MV-4-11 (cell line): ENCODE measurements around the gene MAP1LC3A.

Experiments used
- DNase-seq: peaks from one replicate; lab custom pipeline; 2025; lab: John Stamatoyannopoulos, UW

MAP1LC3A gene

GRCh38 chr20:34549291-34549928, 9.1 kb upstream of the MAP1LC3A start:
- no peak for DNase-seq

- DNase-seq, result no peak
Observed at GRCh38 chr20:34549929-34550305, 8.6 kb upstream of the MAP1LC3A start.

DNA sequence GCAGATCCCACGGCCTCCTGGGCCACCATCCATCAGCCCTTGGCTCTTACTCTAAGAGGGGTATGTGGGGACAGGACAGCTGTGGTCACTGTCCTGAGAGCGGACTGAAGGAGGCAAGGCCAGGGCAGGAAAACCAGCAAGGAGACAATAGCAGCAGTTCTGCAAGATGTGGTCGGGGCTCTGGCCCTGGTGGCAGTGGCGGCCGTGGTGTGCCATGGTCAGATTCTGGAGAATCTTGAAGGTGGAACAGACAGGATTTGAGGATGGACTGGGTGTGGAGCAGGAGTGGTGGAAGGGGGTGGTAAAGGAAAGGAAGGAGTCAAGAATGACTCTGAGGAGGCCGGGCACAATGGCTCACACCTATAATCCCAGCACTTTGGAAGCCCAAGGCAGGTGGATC, 5.9 kb upstream of the MAP1LC3A start:
- DNase-seq, result no peak

- no peak for DNase-seq
Observed at GRCh38 chr20:34553366-34553867, 5.1 kb upstream of the MAP1LC3A start.

GRCh38 chr20:34557936-34558319, 590 bp upstream of the MAP1LC3A start:
- DNase-seq, result no peak

DNA sequence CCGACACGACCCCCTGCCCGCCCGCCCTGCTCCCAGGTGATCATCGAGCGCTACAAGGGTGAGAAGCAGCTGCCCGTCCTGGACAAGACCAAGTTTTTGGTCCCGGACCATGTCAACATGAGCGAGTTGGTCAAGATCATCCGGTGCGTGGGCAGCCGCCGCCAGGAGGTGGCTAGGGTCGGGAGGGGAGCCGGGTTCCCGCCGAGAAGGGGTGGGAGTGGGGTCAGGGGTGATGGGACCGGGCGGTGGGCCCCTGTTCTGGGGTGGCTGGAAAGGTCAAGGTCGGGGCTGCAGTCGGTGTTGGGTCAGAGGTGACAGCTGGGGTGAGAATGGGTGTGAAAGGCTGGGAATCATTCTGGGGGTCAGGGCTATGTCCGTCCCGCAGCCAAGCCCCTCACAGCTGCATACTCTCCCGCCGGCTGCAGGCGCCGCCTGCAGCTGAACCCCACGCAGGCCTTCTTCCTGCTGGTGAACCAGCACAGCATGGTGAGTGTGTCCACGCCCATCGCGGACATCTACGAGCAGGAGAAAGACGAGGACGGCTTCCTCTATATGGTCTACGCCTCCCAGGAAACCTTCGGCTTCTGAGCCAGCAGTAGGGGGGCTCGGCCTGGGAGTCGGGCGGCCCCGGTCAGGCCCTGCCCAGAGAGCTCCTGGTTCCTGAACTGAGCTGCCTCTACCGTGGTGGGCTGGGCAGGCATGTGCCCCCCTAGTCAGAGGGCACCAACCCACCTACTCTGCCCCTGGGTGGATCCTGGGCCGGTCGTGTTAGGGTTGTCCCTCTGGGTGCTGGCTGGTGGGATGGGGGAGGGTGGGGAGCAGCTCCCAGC, 1.0 kb downstream of the MAP1LC3A start:
- DNase-seq, result no peak

- no peak for DNase-seq
Observed at GRCh38 chr20:34560141-34560523, 1.6 kb downstream of the MAP1LC3A start.

DNA sequence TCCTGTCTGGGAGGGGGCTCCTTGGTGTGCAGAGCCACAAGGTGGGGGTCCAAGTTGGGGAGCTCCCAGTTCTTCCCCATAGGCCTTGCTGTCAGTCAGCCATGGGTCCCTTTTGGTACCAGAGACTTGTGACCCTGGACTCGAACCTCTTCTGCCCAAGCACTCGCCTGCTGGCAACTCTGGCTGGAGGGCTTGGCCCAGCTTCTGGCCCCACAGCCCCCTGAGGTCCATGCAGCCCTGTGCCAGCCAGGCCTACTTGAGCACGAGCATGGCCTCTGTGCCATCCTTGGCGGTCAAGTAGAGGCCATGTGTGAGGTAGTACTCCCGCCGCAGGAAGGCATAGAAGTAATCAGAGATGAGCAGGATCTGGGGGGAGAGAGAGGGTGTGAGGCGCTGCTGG, 2.1 kb downstream of the MAP1LC3A start:
- DNase-seq, result no peak

- no peak for DNase-seq
Observed at GRCh38 chr20:34561661-34562060, 3.1 kb downstream of the MAP1LC3A start.

GRCh38 chr20:34562641-34563040, 4.1 kb downstream of the MAP1LC3A start:
- no peak for DNase-seq

GRCh38 chr20:34564833-34565232, 6.3 kb downstream of the MAP1LC3A start:
- no peak for DNase-seq

DNA sequence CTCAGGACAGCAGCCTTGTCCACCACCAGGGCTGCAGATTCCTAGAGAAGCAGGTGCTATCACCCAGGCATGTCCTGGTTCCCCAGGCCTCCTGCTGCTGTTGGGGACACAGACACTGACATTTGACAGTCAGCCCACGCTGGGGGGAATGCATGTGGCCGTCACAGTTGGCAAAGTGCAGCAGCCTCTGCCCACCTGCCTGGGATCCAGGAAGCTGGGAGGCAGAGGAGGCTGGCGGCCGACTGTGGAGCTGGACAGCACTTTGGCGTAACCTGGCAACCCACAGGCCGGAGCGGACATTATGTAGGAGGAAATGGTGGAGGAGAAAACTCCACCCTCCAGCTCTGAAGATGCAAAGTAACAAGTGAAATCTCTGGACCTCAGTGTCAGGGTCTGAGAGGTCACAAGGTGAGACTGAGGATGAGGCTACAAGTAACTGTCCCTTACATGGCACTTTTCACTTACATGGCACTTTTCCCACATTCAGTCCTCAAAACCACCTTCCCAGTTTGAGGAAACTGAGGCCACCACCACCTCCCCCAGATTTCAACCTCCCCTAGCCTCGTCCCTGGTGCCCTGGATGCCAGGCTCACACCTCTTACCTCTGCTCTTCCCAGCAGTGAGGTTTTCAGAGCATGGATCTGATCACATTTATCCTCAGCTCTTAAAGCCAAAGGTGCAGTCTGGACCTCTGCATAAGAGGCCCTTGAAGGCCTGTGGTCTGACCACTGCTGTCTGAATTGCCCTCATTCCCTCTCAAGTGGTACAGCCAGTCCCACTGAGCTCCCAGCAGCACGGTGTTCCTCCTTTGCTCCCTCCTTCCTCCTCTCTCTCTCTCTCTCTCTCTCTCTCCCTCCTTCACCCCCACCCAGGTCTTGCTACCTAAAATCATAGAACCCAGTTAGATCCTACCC, 8.7 kb downstream of the MAP1LC3A start:
- no peak for DNase-seq

DNA sequence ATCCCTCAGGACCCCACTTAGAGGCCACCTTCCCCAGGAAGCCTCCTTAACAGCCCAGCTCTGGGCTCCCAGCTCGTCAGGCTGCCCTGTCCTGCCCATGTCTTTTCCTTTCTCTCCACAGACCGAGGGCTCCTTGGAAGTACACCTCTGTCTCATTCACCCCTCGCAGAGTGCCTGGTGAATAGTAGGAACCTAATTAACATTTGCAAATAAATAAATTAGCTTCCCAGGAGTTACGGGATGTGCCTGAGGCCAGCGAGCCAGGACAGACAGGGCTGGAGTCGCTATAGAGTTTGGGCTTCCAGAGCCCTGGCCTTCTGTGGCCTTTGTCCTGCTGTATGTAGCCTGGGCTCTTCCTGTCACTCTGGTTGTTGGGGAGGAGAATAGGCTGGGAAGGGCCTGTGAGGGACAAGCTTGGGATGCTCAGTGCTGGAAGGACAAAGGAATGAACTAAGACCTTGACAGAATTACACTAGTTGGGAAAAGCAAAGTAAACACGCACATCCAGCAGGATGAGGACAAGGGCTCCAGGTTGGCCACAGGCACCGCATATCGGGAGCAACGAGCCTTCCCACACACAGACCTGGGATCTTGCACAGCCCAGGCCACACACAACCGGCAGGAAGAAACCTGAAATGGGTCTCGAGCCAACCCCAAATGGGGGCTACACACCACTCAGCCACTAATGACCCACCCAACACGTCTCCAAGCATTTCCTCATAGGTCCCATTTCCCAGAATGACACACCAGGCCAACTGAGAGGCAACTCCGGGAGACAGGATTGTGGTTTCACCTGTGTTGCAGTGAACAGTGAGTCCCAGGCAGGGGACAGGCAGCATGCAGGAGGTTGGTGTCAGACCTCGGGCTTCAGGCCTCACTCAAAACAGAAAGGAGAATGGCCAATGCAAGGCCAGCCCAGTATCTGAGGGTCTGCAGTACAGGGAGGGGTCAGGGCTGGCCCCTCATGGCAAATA, 9.7 kb downstream of the MAP1LC3A start:
- no peak for DNase-seq

DNA sequence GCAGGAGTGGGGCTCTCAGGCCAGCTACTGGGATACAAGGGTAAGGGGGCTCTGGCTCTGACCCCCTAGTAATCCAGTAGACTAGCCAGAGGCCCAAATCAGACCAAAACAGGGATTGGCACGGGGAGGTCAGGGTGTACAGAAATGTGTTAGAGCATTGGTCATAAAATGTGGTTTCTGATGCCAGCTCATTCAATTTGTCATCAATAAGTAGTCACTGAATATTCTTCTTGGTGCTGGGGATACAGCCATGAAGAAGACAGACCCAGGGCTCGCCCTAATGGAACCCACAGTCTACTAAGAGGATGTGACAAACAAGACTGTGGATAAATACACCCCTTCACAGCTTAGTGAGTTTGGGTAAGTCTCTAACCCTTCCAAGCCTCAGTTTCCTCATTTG, 11.1 kb downstream of the MAP1LC3A start:
- DNase-seq, result no peak

GRCh38 chr20:34570859-34571306, 12.4 kb downstream of the MAP1LC3A start:
- DNase-seq, result peak; percentile 75

DNA sequence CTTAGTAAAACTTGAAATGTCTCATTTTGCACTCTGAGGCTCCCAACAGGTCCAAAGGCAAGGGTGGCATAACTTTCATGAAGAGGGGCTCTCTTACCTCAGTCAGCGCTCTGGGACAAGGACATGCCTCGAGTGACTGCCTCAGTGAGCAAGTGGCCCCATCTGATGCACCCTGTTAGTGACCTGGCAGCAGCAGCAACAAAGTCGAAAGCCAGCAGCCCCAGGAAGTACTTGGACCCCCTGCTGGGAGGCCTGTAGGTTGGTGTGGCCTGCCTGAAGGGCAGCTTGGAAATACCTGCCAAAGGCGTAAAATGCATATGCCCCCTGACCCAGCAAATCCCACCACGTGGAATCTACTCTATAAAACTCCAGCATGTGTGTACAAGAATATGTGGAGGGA, 13.2 kb downstream of the MAP1LC3A start:
- no peak for DNase-seq

GRCh38 chr20:34573541-34574300, 15.2 kb downstream of the MAP1LC3A start:
- no peak for DNase-seq

- DNase-seq, result no peak
Observed at GRCh38 chr20:34574426-34574825, 15.9 kb downstream of the MAP1LC3A start.

GRCh38 chr20:34574861-34575260, 16.3 kb downstream of the MAP1LC3A start:
- DNase-seq, result no peak

- no peak for DNase-seq
Observed at GRCh38 chr20:34575271-34575670, 16.8 kb downstream of the MAP1LC3A start.
